Loucy (cell line): ENCODE measurements around the gene ARL14EP.

ENCODE experiments used
- H2AFZ ChIP-seq: fragments of 200-600 bp; sonication (generic); 2 replicates; pipeline ENCODE4 v1.6.0; 2016; ENCODE audit warnings: antibody characterized with exemption, mild to moderate bottlenecking, low read length, moderate library complexity
- H3F3A ChIP-seq: fragments of 200-600 bp; 2 replicates; pipeline ENCODE4 v1.6.0; 2016; ENCODE audit warnings: antibody characterized with exemption, low read depth, mild to moderate bottlenecking
- H3K27me3 ChIP-seq: fragments of 200-600 bp; sonication (generic); 2 replicates; pipeline ENCODE4 v1.6.1; 2014; ENCODE audit warnings: low read length, mild to moderate bottlenecking; ENCODE audit not compliant: insufficient read depth, poor library complexity, severe bottlenecking
- H3K36me3 ChIP-seq: fragments of 200-600 bp; sonication (generic); 2 replicates; pipeline ENCODE4 v1.6.1; 2016; ENCODE audit warnings: low read length; ENCODE audit not compliant: insufficient read depth
- H3K4me1 ChIP-seq: fragments of 200-600 bp; sonication (generic); 2 replicates; pipeline ENCODE4 v1.5.1; 2014; ENCODE audit warnings: low read length, mild to moderate bottlenecking; ENCODE audit not compliant: insufficient read depth, poor library complexity, severe bottlenecking
- H3K4me2 ChIP-seq: fragments of 200-600 bp; sonication (generic); 2 replicates; pipeline ENCODE4 v1.6.0; 2014; ENCODE audit warnings: antibody characterized with exemption, low read length, low read depth, mild to moderate bottlenecking; ENCODE audit not compliant: poor library complexity, severe bottlenecking
- H3K4me3 ChIP-seq: fragments of 200-600 bp; sonication (generic); 2 replicates; pipeline ENCODE4 v1.5.1; 2014; ENCODE audit warnings: low read length, mild to moderate bottlenecking, mixed read lengths; ENCODE audit not compliant: poor library complexity, severe bottlenecking
- H3K79me2 ChIP-seq: fragments of 200-600 bp; sonication (generic); 2 replicates; pipeline ENCODE4 v1.6.1; 2014; ENCODE audit warnings: low read length; ENCODE audit not compliant: insufficient read depth
- H3K9ac ChIP-seq: fragments of 200-600 bp; sonication (generic); 2 replicates; pipeline ENCODE4 v1.6.0; 2014; ENCODE audit warnings: mild to moderate bottlenecking, low read depth, low read length, moderate library complexity; ENCODE audit not compliant: poor library complexity, severe bottlenecking
- H3K9me2 ChIP-seq: fragments of 200-600 bp; sonication (generic); replicated peaks from 2 replicates; pipeline ENCODE4 v1.6.1; 2016; ENCODE audit warnings: low read depth, low read length, mixed read lengths
- H3K9me3 ChIP-seq: fragments of 200-600 bp; sonication (generic); 2 replicates; pipeline ENCODE4 v1.6.1; 2014; ENCODE audit warnings: mild to moderate bottlenecking, antibody characterized with exemption, low read length, low read depth; ENCODE audit not compliant: insufficient read depth
- H4K20me1 ChIP-seq: fragments of 200-600 bp; sonication (generic); 2 replicates; pipeline ENCODE4 v1.6.0; 2014; ENCODE audit warnings: antibody characterized with exemption, low read length, mild to moderate bottlenecking; ENCODE audit not compliant: insufficient read depth, poor library complexity, severe bottlenecking
- EZH2phosphoT487 ChIP-seq: fragments of 200-600 bp; IDR thresholded peaks from 2 replicates; pipeline ENCODE4 v1.6.1; 2018; ENCODE audit warnings: antibody characterized with exemption, mild to moderate bottlenecking, moderate library complexity, borderline replicate concordance
- TF ChIP-seq, protein P1 (sequence below): fragments of 200-600 bp; sonication (generic); conservative IDR thresholded peaks from 2 replicates; pipeline ENCODE4 v1.5.1; 2014; ENCODE audit warnings: mild to moderate bottlenecking, antibody characterized with exemption, low read length

The ARL14EP gene

DNA sequence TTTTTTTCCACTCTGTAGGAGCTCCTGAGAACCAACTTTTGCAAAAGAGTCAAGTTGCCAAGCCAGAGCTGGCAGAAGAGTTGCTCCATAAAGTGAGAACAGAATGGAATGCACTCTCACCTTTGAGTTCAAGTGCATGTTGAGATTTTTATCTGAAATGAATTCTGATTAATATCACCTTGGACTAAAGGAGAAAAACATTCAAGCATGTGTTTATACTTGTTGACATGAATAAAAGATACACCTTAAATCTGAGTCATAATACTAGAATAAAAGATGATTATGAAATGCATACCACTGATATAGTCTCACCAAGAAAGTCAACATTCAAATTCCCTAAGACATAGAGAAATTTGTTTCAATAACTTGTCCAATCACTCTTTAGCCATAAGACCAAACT lies 37.8 kb downstream of the ARL14EP start:
- no peak overlapping the region for H3K9ac ChIP-seq
- no peak overlapping the region for H3K4me3 ChIP-seq
- H3K79me2 ChIP-seq, result no peaks in the 10 kb centered on the region
- no peaks in the 10 kb centered on the region for H3K4me1 ChIP-seq
- H2AFZ ChIP-seq, result no peak overlapping the region
- TF ChIP-seq EZH2phosphoT487, result no peak
- TF ChIP-seq, protein P1, sequence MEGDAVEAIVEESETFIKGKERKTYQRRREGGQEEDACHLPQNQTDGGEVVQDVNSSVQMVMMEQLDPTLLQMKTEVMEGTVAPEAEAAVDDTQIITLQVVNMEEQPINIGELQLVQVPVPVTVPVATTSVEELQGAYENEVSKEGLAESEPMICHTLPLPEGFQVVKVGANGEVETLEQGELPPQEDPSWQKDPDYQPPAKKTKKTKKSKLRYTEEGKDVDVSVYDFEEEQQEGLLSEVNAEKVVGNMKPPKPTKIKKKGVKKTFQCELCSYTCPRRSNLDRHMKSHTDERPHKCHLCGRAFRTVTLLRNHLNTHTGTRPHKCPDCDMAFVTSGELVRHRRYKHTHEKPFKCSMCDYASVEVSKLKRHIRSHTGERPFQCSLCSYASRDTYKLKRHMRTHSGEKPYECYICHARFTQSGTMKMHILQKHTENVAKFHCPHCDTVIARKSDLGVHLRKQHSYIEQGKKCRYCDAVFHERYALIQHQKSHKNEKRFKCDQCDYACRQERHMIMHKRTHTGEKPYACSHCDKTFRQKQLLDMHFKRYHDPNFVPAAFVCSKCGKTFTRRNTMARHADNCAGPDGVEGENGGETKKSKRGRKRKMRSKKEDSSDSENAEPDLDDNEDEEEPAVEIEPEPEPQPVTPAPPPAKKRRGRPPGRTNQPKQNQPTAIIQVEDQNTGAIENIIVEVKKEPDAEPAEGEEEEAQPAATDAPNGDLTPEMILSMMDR, result no peak
- H3K9me3 ChIP-seq, result no peaks in the 10 kb centered on the region
- no peaks in the 10 kb centered on the region for H4K20me1 ChIP-seq
- no peaks in the 10 kb centered on the region for H3K9me2 ChIP-seq
- no peak overlapping the region for H3K4me2 ChIP-seq
- no peaks in the 10 kb centered on the region for H3F3A ChIP-seq
- H3K27me3 ChIP-seq, result no peaks in the 10 kb centered on the region
- H3K36me3 ChIP-seq, result no peaks in the 10 kb centered on the region

DNA sequence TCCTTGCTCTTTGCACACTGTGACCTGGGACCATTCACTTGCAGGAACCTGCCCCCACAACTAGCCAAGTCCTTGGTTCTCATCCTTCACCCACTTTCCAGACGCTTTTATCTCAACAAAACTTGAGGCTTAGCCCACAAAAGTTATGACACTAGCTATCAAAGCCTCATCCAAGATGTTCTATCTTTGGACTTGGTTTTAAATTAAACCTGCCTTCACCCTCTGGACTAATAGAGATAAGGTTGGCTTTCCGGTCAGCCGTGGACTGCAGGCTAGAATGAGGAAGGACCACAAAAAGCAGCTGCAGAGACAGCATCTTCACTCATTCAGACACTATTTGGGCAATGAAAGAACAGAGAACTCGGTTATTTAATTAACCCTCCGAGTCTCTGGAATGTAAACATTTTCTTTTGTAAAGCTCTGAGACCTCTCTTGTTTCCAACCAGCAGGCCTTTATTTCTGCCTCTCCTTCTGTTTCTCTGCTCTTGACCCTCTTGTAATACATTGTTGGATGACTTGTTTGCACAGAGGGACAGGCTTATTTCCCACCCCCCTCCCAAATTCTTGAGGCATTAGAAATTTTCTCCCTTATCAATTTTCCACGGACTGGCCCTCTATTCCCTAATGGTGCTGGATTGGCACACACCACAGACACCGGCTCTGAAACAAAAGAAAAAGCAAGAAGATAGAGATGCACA lies 41.4 kb downstream of the ARL14EP start:
- no peak for TF ChIP-seq EZH2phosphoT487
- TF ChIP-seq, protein P1, result no peak
- Histone ChIP-seq H3K36me3 (no peaks in the 10 kb centered on the region), H3K9me2 (no peaks in the 10 kb centered on the region), H3K4me1 (no peaks in the 10 kb centered on the region), H3K79me2 (no peaks in the 10 kb centered on the region), H2AFZ (no peak overlapping the region), H3F3A (no peaks in the 10 kb centered on the region), H3K9me3 (no peaks in the 10 kb centered on the region), H3K4me2 (no peak overlapping the region), H3K9ac (no peak overlapping the region), H3K4me3 (no peak overlapping the region), H4K20me1 (no peaks in the 10 kb centered on the region), H3K27me3 (no peaks in the 10 kb centered on the region)

DNA sequence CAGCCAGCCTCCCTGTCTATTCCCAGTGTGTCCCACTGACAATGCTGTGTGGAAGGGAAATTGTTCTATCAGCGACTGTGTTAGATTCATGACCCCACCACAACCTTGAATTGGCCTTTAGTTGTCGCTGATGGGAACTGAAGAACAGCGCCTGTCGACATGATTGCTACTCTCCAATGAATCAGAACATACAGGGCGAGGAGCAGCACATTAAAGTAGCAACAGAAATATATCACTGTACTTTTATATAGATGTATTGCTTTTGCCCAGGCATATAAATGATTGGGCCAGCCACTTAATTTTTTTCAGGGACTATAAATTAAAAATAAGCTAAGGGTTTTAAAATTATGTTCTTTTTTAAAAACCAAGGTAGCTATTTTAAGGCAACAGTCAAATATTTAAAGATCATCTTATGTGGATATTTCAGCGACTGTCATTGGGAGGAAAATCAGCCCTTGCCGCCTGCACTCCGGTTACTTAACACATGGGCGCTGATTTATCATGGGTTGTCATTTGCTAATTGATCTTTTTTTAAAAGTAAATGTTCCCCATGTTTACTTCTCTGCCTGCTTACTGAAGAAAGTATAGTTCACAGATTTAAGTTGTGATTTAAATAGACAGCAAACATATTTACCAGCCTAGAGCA lies 42.1 kb downstream of the ARL14EP start:
- TF ChIP-seq, protein P1, result no peak
- no peak for TF ChIP-seq EZH2phosphoT487
- H3K4me3 ChIP-seq, result no peak overlapping the region
- no peaks in the 10 kb centered on the region for H3K36me3 ChIP-seq

More for the DNA sequence above, 42.1 kb downstream of the ARL14EP start:
- Histone ChIP-seq H3K27me3 (no peaks in the 10 kb centered on the region), H2AFZ (no peak overlapping the region), H3K4me1 (no peaks in the 10 kb centered on the region), H3K4me2 (no peak overlapping the region), H3K9me3 (no peaks in the 10 kb centered on the region), H4K20me1 (no peaks in the 10 kb centered on the region), H3K9me2 (no peaks in the 10 kb centered on the region), H3F3A (no peaks in the 10 kb centered on the region), H3K79me2 (no peaks in the 10 kb centered on the region), H3K9ac (no peak overlapping the region)
